Left lung (tissue), 10 donors: ENCODE results near the gene SGK2. TPM values are rescaled to one million over a fixed set of nuclear protein-coding genes. Genes with fewer than 3 reads are reported as not detected.

Experiments used
- ATAC-seq: fragments of 200-7000 bp; cut with Tn5 transposase; one replicate; pipeline ENCODE4 v1.9.1; 2020; ENCODE audit warnings: moderate library complexity
- DNase-seq, 4 donors: peaks; one replicate each; pipeline ENCODE4 v3.0.0-alpha.2; 2013 to 2020
- H3K27ac ChIP-seq, 2 donors: fragments of 200-600 bp; sonication (generic) in 1 of 2; one replicate each; pipeline versions ENCODE4 v1.5.0 to v1.8.0; 2020 to 2021
- H3K27me3 ChIP-seq, 2 donors: fragments of 200-600 bp; sonication (generic) in 1 of 2; one replicate each; pipeline versions ENCODE4 v1.5.0 to v1.8.0; 2020 to 2021
- H3K36me3 ChIP-seq, 2 donors: fragments of 200-600 bp; sonication (generic) in 1 of 2; one replicate each; pipeline versions ENCODE4 v1.5.0 to v1.8.0; 2020 to 2021
- H3K4me1 ChIP-seq, 2 donors: fragments of 200-600 bp; one replicate each; pipeline ENCODE4 v1.8.0; 2021
- H3K4me3 ChIP-seq, 2 donors: fragments of 200-600 bp; sonication (generic) in 1 of 2; one replicate each; pipeline versions ENCODE4 v1.5.0 to v1.8.0; 2020 to 2021; ENCODE audit warnings: mild to moderate bottlenecking in 1 of 2
- H3K9me3 ChIP-seq, 2 donors: fragments of 200-600 bp; sonication (generic) in 1 of 2; one replicate each; pipeline versions ENCODE4 v1.5.0 to v1.8.0; 2020 to 2021
- CTCF ChIP-seq, 2 donors: fragments of 200-600 bp; sonication (generic) in 1 of 2; IDR thresholded peaks; one replicate each; pipeline versions ENCODE4 v1.5.0 to v1.8.0; 2021; ENCODE audit warnings: antibody characterized with exemption in 2 of 2
- intact Hi-C, 2 donors: fragments of 100-400 bp; cut with DNase I; formaldehyde crosslinking; loops; one replicate each; pipeline versions ENCODE4 v1.11.2 to v1.14.2; 2022
- polyA plus RNA-seq, 6 donors: library from polyadenylated mRNA; unstranded; fragments of 120-200 nt; gene quantifications; one replicate each; pipeline ENCODE4 v1.2.1, GENCODE V29; 2013; ENCODE audit not compliant: insufficient read length in 6 of 6
- total RNA-seq, 2 donors: library from RNA; stranded (reverse); fragmentation: NEBNext Ultra II Directional; extraction: Animal tissue kit (Norgen Biotek cat#: 25700); gene quantifications; one replicate each; pipeline ENCODE4 v1.2.1, GENCODE V29; 2021
- donor health status: DM: no; HTN: yes; CAD: no.
- donor health status: DM: no; HTN: no; CAD: no.

The SGK2 gene
- total and polyA plus RNA-seq, 8 donors: 0.39 to 13.2 (median 10.4) TPM

GRCh38 chr20:43568706-43569105 lies 9.9 kb downstream of the SGK2 start:
- Histone ChIP-seq H3K27ac (no peak overlapping the region), H3K9me3 (no peaks in the 10 kb centered on the region), H3K27me3 (no peaks in the 10 kb centered on the region), H3K36me3 (no peaks in the 10 kb centered on the region), H3K4me1 (no peaks in the 10 kb centered on the region), H3K4me3 (no peak overlapping the region)
- no peak for TF ChIP-seq CTCF (IDR thresholded peaks at IDR 0.05)
- no peak for ATAC-seq
- intact Hi-C loops: no loop called here
- no peak for DNase-seq

GRCh38 chr20:43569282-43569681 lies 10.5 kb downstream of the SGK2 start:
- intact Hi-C loops: no loop called here
- ATAC-seq: no peak
- Histone ChIP-seq H3K4me1 (no peaks in the 10 kb centered on the region), H3K9me3 (no peaks in the 10 kb centered on the region), H3K36me3 (no peaks in the 10 kb centered on the region), H3K27me3 (no peaks in the 10 kb centered on the region), H3K27ac (no peak overlapping the region), H3K4me3 (no peak overlapping the region)
- no peak for TF ChIP-seq CTCF (IDR thresholded peaks at IDR 0.05)
- no peak for DNase-seq

GRCh38 chr20:43570496-43570895 lies 11.7 kb downstream of the SGK2 start:
- Histone ChIP-seq H3K4me3 (no peak overlapping the region), H3K27ac (no peak overlapping the region), H3K4me1 (no peaks in the 10 kb centered on the region), H3K9me3 (no peaks in the 10 kb centered on the region), H3K36me3 (no peaks in the 10 kb centered on the region), H3K27me3 (no peaks in the 10 kb centered on the region)
- intact Hi-C loops: no loop called here
- TF ChIP-seq CTCF (IDR thresholded peaks at IDR 0.05): no peak
- DNase-seq (no peak), ATAC-seq (no peak)

- ATAC-seq (no peak), DNase-seq (no peak)
- H3K4me1 ChIP-seq: no peaks in the 10 kb centered on the region
- intact Hi-C loops: no loop called here
- H3K27me3 ChIP-seq: no peaks in the 10 kb centered on the region
- TF ChIP-seq CTCF (IDR thresholded peaks at IDR 0.05): no peak
- no peaks in the 10 kb centered on the region for H3K36me3 ChIP-seq
- H3K4me3 ChIP-seq: no peak overlapping the region
- H3K9me3 ChIP-seq: no peaks in the 10 kb centered on the region
- H3K27ac ChIP-seq: no peak overlapping the region
Observed at GRCh38 chr20:43571310-43571709, 12.5 kb downstream of the SGK2 start.

- no peak for DNase-seq
- no peaks in the 10 kb centered on the region for H3K27me3 ChIP-seq
- no peaks in the 10 kb centered on the region for H3K4me1 ChIP-seq
- no peak for TF ChIP-seq CTCF (IDR thresholded peaks at IDR 0.05)
- no peak for ATAC-seq
- no peaks in the 10 kb centered on the region for H3K36me3 ChIP-seq
- intact Hi-C loops: no loop called here
- H3K4me3 ChIP-seq: no peak overlapping the region
- no peaks in the 10 kb centered on the region for H3K9me3 ChIP-seq
- H3K27ac ChIP-seq: no peak overlapping the region
Observed at GRCh38 chr20:43571771-43572170, 12.9 kb downstream of the SGK2 start.
